HG03469 (cell line): ENCODE data around the gene INAFM2.

ENCODE experiments used
- ATAC-seq: cut with Tn5 transposase; IDR thresholded peaks from one replicate; pipeline ENCODE4 v1.9.1; 2021; ENCODE audit warnings: mild to moderate bottlenecking, moderate library complexity, moderate number of reproducible peaks; ENCODE audit not compliant: unreplicated experiment

Gene INAFM2

DNA sequence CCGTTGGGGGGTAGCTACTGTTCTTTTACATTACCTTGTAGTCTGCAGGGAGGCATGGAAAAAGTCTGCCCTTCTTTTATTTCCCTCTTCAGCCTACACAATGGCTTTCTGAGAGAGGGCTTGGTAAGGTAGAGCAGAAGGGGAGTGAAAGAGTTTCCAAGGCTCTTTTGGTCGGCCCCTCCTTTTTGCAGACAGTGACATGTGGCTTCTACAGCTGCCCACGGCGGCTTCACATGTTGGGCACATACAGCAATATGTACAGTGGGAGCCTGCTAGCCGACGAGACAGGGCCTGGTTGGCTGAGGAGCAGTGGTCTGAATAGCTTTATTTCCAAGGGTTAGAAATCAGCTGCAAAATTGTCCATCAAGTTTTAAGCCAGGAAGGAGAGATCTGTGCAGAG lies 4.0 kb downstream of the INAFM2 start:
- no peak for ATAC-seq

DNA sequence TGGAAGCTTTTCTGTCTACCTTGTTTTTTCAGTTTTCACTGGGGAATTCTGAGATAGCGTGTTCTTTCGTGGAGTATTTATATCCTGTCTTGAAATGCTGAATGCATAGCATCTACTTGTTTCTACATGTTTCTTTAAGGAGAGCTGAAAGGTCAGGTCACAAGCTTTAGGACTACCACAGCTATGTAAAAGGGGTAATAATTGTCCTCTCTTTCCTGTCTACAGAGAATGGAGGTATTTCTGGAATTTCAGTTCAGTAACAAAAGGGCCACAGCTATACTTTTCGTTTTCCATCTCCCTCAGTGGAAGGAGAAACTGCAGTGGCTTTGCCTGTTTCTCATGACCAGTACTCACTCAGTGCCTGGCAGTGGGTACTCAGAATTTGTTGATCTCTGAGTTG lies 4.7 kb downstream of the INAFM2 start:
- no peak for ATAC-seq

DNA sequence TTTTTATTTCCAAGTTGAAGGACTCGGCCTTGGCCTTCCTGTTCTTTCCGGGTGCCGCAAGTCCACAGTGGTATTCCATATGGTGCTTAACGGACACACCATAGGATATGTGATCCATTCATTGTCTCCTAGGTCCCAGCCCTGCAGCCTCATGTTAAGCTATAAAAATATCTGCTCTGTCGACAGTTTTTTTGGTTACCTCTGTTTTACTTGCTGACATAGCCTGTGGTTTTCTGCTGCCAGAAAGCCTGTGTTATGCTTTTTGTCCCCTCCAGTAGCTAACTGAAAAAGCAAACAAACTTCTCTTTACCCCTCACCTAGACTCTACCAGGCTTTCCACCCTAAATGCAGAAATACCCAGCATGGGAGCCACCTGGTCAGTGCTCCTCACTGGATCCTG lies 5.3 kb downstream of the INAFM2 start:
- ATAC-seq: no peak

DNA sequence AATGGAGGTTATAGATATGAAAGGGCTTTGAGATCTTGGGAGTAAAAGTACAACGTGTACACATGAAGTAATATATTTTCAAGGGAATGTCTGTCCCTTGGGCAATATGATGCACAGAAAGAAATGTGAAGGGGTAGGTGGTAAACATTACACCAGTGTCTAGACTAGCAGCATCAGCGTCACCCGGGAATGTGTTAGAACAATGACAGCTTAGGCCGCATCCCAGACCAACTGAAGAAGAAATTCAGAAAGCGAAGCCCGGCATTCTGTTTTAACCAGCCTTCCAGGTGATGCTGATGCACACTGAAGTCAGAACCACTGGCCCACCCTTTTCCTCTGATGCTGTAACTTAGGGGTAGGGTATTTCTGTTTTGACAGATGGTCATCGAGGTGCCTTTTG lies 6.3 kb downstream of the INAFM2 start:
- no peak for ATAC-seq

DNA sequence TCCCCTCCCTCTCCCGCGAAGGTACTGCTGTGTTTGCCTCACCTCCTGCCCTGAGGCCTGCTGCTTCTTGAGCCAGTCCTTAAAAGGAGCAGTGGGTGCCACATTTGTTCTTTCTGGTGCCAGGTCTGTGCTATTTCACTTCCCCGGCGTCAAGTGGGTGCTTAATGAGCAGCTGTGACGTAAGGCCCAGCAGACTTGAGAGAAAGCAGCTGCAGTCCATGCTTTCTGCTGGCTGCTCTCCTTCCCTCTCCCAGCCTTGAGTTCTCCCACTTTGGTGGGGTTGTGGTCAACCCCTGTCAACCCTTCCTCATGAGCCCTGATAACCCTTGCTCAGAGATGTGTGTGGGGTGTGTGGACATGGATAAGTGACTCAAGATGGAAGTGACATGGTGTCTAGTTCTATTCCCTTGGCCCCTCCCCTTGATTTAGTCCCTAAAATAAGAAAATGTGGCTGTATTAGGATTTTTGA lies 6.9 kb downstream of the INAFM2 start:
- no peak for ATAC-seq

DNA sequence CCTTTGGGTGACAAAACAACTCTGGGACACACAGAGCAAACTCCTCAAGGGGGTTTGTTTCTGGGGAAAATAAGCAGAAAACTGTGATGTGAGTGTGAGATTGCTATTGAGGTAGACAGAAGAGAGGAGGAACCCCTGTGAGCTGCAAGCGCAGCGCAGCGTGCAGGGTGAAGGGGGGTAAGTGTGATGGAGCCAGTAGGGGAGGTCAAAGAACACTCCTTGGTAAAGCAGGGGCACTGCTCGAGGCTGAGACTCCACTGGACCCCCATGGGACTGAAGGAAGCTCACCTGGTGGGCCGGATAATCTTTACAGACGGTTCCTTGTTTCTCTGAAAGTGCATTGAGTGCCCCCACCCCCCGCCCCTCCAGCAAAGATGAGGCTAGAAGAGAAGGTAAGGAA lies 7.5 kb downstream of the INAFM2 start:
- no peak for ATAC-seq

DNA sequence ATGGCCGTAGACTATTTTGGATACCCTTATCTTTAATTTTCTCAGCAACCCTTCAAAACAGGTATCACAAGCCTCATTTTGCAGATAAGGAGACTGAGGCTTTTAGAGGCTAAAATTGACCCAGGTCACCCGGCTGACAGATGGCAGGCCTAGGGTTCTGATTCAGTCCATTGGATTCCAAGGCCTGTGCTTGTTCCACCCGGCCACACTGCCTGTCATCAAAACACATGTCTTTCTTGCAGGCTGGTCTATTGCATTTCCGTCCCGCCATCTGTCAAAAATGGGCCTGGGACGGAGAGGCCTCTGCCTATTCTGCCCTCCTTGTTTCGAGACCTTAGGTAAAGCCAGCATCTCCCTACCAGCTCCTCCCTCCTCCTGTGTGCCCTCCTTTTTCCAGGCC lies 8.1 kb downstream of the INAFM2 start:
- no peak for ATAC-seq

DNA sequence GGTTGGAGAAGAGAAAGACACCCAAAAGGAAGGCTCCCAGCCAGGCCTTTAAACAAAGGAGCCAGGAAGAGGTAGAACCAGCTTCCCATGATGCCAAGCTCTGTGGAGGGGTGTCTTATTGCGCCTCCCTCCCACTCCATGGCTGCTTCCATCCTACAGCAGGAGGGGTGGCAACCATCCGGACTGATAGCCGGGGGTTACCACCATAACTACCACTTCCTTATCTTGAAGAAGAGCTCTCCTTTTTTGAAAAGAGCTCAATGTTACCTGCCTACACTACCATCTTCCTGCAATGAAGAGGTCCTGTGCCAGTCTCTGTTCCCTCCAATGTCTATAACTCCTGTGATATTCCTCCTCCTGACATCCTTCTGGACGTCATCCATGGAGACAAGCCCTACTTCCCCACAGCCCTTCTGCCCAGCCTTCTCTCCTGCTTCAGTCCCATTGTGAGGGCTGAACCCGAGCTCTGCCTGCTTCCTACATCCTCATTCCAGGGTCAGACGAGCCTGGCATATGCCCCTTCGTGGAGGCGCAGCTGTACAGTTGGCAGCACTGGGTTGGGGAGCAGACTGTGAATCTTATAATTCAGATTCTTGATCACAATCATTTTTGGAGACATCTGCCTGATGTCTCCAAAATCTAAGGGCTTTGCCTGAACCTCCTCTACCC lies 8.8 kb downstream of the INAFM2 start:
- ATAC-seq: no peak

DNA sequence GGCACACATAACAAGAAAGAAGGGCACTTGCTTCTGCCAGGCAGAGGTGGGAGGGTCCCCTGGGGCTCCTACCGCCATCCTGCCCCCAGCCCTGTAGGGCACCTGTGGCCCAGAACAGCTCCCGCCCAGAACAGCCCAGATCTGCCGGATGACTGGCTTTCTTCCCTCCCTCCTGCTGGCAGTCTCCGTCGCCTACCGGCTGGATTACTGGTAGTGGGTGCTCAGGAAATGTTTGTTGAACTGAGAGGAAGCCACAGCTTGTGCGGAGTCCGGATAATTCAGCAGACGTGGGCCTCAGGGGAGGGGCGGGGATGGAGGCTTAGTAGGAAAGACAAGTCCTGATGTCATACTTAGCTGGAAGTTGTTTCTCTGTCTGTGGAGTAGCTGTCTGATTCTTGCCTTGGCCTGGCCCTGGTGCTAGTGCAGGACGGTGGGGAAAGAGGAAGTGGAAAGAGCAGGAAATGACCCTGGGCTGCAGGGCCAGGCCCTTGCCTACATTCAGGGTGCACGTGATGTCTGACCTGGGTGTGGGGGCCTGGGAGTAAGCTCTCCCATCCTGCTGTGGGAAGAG lies 10.5 kb downstream of the INAFM2 start:
- ATAC-seq: no peak

DNA sequence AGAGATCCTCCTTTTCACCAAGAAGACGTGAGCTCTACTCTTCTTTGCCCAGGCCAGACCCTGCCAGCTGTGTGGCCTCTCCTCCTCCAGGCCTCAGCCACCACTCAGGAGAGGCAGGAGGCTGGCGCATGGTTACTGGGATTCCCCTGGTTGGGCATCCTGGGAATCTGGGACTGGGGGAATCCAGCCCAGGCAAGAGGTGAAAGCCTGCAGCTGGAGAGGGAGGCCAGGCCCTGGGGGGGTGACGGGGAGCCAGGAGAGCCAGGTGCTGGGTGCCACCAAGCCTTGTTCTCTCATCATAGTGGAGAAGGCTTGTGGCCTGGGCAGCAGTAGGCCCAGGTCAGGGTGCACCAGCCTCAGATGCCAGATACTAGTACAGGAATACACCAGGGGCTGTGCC lies 11.0 kb downstream of the INAFM2 start:
- no peak for ATAC-seq

DNA sequence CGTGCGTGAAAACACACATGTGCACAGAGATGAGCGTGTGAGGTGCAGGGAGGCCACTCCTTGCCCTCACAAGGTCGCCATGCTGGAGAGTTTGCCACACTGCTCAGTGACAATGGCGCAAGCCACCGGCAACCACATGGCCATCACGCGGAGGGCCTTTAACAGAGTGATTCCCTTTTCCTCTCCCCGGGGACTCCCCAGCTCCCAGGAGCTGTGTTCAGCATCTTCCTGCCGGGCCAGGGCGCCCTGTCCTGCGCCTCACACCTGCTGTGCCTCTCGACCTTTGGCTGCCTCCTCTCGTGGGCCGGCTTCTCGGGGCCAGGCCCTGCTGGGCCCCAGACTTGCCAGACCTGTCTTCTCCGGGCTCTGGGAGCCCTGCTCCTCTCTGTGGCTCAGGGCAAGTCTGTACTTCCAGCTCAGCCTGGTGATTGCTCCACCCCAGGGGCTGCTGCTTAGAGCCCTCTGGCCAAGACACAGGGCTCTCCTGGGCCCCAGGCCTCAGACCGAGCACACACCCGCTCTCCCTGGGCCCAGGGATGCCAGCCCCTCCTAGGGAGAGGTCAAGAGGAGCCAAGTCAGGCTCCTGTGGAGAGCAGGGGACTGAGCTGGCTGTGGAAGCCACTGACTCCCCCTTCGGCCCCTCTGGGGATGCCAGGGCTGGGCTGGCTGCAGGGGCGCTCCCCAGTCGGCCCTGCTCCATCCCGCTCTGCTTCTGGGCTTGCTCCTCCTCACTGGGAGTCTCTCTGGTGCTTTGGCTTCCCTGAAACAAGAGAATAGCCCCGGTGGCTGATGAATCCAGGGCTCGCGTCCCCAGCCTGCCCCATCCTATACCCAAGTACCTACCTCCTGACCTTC lies 11.7 kb downstream of the INAFM2 start:
- ATAC-seq: no peak

DNA sequence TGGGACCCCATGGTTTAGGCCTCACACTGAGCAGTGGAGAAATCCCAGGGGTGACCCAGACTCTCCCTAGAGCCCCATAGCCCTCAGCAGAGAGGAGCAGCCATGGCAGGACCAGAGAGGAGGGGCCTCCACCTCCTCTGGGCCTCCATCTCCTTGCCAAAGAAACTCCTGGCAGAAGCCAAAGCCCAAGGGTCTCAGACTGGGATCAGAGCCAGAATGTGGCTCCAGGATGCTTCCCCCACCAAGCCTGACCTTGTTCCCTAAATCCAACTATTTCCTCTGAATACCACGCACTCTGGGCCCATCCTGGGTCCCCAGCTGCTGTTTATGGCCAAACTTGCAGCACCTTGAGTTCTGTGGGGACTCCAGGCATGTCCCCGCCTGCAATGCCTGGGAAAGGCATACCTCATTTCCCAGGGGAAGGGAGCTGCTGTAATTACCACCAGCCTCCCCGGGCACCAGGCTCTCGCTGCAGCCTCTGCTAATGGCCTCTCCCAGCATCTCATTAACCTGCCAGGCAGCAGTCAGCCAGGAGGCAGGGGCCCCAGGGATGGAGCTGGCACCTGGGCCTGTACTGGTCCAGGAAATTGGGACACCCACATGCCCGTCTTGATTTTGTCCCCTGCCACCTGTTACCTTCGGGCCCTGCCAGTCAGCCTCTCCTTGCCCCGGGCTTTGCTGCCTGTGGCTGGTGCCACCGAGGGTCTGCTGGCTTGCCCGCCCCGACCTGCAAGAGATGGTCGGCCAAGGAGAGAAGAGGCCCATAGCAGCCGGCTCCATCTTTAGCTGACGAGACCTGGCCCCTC lies 12.6 kb downstream of the INAFM2 start:
- no peak for ATAC-seq

DNA sequence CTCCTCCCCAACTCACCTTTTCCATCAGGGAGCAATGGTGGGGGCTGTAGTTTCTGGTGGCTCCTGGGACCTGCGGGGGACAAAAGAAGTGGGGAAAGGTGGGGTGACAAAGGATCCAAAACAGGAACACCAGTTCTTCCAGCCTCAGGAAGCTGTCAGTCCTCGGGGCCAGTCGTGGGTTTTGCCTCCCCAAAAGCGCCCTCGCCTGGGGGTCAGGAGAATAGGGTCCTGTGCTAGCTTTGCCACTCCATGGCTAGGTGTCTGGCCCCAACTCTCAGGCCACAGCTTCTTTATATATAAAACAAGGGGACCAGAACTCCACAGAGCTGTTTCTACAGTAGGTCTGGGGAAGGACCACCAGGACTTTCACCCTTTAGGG lies 13.2 kb downstream of the INAFM2 start:
- no peak for ATAC-seq

DNA sequence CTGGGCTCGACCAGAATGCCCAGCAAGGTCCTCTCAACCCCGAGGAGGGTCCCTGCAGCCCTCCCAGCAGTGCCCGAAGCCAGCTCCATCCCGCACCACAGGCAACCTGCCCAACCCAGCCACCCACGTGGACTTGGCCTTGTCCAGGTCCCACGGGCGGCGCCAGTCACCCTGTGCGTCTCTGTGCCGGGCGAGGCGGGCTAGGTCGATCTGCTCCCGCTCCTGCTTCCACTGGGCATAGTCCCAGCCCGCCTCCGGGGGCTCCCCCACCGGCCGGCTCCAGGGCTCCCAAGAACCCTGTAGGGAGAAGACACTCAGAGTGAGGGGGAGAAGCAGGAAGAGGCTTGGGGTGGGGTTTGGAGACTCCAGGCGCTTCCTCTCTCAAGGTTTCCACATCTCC lies 14.1 kb downstream of the INAFM2 start:
- no peak for ATAC-seq

DNA sequence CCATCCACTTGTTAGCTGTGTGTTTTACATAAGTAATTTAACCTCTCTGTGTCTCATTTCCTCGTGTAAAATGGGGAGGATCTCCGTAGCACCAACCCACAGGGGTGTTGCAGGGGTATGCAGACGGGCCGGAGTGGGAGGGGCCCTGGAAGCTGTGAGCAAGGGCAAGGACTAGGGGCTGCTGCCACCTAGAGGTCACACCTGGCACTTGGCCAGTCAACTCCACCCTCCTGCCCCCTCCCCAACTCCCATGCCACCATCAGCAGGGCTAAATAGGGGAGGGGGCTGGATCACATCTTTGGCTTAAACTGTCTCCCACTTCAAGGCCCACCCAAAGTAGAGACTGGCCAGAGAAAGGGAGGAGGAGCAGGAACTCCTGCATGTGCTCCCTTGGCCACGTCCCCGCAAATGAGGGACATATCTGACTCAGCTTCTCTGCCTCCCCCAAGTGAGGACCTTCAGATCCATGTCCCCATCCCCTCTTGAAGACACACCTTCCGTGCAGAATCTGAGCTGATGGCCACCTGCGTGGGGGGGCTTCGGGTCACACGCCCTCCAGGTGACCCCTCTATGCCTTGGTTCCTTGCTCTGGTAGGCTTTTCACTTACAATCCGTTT lies 14.7 kb downstream of the INAFM2 start:
- no peak for ATAC-seq

DNA sequence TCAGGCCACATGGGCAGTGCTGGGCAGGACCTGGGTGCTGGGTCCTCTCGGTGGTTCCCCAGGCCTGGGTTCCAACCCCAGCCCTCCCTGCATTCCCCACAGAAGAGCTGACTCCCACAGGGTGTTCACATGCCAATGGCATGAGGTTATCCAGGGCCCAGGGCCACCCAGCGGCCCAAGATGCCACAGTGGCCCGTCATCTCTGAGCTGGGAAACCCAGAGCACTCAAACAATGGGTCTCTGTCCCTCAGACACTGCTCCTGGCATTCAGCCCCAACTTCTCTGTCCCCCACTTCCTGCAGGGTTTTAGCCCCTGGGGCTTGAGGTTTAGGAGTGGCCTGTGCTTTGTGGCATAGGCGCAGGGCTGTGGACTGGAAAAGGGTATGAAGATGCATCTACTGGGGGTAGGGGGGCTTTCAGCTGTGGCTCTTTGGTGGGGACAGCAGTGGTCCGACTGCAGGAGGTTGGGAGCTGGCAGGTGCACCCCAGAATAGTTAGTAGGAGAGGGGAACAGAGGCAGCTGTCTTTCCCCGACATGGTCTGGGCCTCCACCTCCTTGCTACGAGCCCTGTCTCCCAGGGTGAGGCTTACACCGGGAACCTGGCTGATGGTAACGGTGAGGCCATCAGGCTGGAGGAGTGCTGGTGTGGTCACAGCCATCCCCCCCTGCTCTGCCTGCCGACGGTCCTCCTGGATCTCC lies 15.6 kb downstream of the INAFM2 start:
- no peak for ATAC-seq

DNA sequence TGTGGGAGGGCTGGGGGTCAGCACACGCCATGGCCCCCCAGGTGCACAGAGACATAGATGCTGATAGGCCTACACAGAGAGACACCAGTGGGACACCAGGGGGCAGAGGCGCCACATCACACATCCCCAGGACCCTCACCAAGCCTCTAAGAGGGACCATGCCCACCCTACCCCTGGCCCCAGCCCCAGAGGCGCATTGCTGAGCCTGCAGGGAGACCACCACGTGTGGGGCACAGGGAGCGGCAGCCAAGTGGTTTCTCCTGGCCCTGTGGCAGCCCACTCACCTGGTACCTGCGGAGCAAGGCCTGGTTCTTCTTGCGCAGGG lies 16.1 kb downstream of the INAFM2 start:
- ATAC-seq: no peak

DNA sequence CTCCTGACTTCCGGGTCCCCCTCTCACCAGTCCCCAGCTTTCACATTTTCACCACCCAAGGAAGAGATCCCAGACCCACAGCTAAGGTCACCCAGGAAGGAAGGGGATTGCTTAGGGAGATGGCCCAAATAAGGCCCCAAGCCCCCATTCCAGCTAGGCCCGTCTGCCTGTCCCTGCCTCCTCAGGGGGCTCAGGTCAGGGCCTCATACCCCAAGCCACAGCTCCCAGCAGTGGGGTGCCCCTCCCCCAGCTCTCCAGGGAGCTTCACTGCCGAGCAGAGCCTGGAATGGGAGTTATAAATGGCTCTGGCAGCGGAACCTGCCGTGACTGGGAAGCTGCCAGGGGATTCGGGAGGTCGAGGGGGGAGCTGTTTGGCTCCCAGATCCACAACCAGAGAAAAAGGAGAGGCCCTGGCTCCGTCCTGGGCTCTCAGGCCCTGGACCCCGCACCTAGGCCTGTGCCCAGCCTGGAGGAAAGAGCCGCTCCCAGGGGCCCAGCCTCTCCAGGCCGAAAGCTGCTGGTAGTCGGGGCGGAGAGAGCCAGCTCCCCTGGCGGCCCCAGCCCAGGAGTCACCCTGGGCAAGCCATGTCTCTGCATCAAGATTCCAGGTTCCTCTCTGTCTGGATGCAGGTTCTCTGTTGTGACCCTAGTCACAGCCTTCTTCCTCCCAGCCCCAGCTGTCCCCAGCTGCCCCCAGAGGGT lies 16.7 kb downstream of the INAFM2 start:
- ATAC-seq: no peak

DNA sequence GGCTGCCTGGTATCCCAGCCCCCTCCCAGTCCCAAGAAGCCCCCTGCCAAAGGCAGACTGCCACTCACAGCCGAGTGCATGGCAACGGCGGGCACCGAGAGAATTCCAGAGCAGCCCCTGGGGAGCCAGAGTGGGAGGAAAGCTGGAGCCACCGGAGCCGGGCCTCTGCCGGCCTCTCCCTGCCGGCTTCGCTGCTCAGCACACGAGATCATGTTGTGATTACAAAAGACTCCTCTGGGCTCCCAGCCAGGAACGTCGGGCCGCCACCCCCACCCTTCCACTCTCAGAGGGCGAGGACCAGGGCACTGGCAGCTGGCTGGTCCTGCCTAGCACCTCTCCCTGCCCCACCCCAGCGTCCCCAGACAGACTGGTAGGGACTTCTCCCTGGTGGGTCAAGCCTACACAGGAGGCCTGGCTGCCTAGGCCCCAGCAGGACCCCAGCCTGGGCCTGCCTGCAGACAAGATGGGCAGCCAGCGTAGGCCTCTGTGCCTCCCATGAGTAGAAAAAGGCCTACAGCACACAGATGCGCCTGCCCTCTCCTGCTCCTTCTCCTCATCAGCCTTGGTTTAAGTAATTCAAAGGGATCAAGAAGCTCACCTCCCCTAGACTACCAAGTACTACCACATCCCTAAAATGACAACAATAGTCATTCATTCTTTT lies 17.4 kb downstream of the INAFM2 start, which contains the start of gene CCDC9B:
CCDC9B (minus strand) TSS at position 200 of the 661 bp plus-strand sequence; CDS start at position 80, 120 bp downstream.
- no peak for ATAC-seq
